ENCODE data around the gene RIPK1. TPM values are rescaled to one million over a fixed set of nuclear protein-coding genes. Genes with fewer than 3 reads are reported as not detected.
"Not testable (repeated sequence)": the region's sequence is repeated elsewhere in the genome, so short reads cannot be mapped to it uniquely, and the experiment has no call there.

RIPK1 gene
- total RNA-seq, 1 experiment from 2014 or later, result 6.1 TPM

GRCh38 chr6:3036861-3037637 is 31.2 kb upstream of the RIPK1 start:
- no peak overlapping the region for H3K27ac ChIP-seq
- H3K9me3 ChIP-seq (replicated peaks), result no peaks in the 10 kb centered on the region
- no peaks in the 10 kb centered on the region for H3K27me3 ChIP-seq
- H3K4me3 ChIP-seq, result no peak overlapping the region
- H3K4me1 ChIP-seq, result peaks cover 2% of the 10 kb centered on the region; the same call in 1 of the 2 replicates
- no peaks in the 10 kb centered on the region for H3K36me3 ChIP-seq
- no peak for DNase-seq

- no peak overlapping the region for H3K27ac ChIP-seq
- H3K27me3 ChIP-seq, result no peaks in the 10 kb centered on the region
- H3K4me3 ChIP-seq, result no peak overlapping the region
- no peak for DNase-seq
- no peaks in the 10 kb centered on the region for H3K36me3 ChIP-seq
- H3K9me3 ChIP-seq (replicated peaks), result no peaks in the 10 kb centered on the region
- H3K4me1 ChIP-seq, result peaks cover 2% of the 10 kb centered on the region; the same call in 1 of the 2 replicates
Observed at GRCh38 chr6:3037638-3038365, 30.5 kb upstream of the RIPK1 start.

- H3K27me3 ChIP-seq, result no peaks in the 10 kb centered on the region
- no peak overlapping the region for H3K4me3 ChIP-seq
- no peaks in the 10 kb centered on the region for H3K9me3 ChIP-seq (replicated peaks)
- DNase-seq, result peak; percentile 12 to 59
- no peaks in the 10 kb centered on the region for H3K36me3 ChIP-seq
- H3K27ac ChIP-seq, result no peak overlapping the region
- peaks cover 2% of the 10 kb centered on the region; the same call in 1 of the 2 replicates for H3K4me1 ChIP-seq
Observed at GRCh38 chr6:3039384-3039783, 28.9 kb upstream of the RIPK1 start.

GRCh38 chr6:3041147-3041546 is 27.1 kb upstream of the RIPK1 start:
- Histone ChIP-seq H3K4me1 (peaks cover 2% of the 10 kb centered on the region; the same call in 1 of the 2 replicates), H3K36me3 (no peaks in the 10 kb centered on the region), H3K27me3 (no peaks in the 10 kb centered on the region), H3K4me3 (no peak overlapping the region), H3K27ac (no peak overlapping the region), H3K9me3 (replicated peaks) (no peaks in the 10 kb centered on the region)
- DNase-seq, result no peak

GRCh38 chr6:3041606-3042005 is 26.7 kb upstream of the RIPK1 start:
- Histone ChIP-seq H3K27me3 (no peaks in the 10 kb centered on the region), H3K4me1 (peaks cover 2% of the 10 kb centered on the region; the same call in 1 of the 2 replicates), H3K27ac (no peak overlapping the region), H3K9me3 (replicated peaks) (no peaks in the 10 kb centered on the region), H3K4me3 (no peak overlapping the region), H3K36me3 (no peaks in the 10 kb centered on the region)
- DNase-seq, result no peak

- Histone ChIP-seq H3K4me1 (no peaks in the 10 kb centered on the region), H3K9me3 (replicated peaks) (no peaks in the 10 kb centered on the region), H3K27me3 (no peaks in the 10 kb centered on the region), H3K27ac (no peak overlapping the region), H3K4me3 (no peak overlapping the region), H3K36me3 (no peaks in the 10 kb centered on the region)
- peak; percentile 13 to 44 for DNase-seq
Observed at GRCh38 chr6:3045369-3045768, 22.9 kb upstream of the RIPK1 start.

- Histone ChIP-seq H3K4me1 (no peaks in the 10 kb centered on the region), H3K9me3 (replicated peaks) (no peaks in the 10 kb centered on the region), H3K27me3 (no peaks in the 10 kb centered on the region), H3K27ac (no peak overlapping the region), H3K4me3 (no peak overlapping the region), H3K36me3 (no peaks in the 10 kb centered on the region)
- no peak for DNase-seq
Observed at GRCh38 chr6:3045777-3046176, 22.5 kb upstream of the RIPK1 start.

GRCh38 chr6:3046295-3046694 is 22.0 kb upstream of the RIPK1 start:
- Histone ChIP-seq H3K27ac (no peak overlapping the region), H3K36me3 (no peaks in the 10 kb centered on the region), H3K4me1 (no peaks in the 10 kb centered on the region), H3K27me3 (no peaks in the 10 kb centered on the region), H3K4me3 (no peak overlapping the region), H3K9me3 (replicated peaks) (no peaks in the 10 kb centered on the region)
- DNase-seq, result no peak

- H3K4me1 ChIP-seq, DNase-seq, H3K27me3 ChIP-seq: not testable (repeated sequence)
Observed at GRCh38 chr6:3048009-3048408, 20.3 kb upstream of the RIPK1 start.

GRCh38 chr6:3052481-3053230 is 15.6 kb upstream of the RIPK1 start:
- no peaks in the 10 kb centered on the region for H3K9me3 ChIP-seq (replicated peaks)
- H3K4me1 ChIP-seq, result no peaks in the 10 kb centered on the region
- H3K27me3 ChIP-seq, result no peaks in the 10 kb centered on the region; the same call in 1 of the 2 replicates
- no peaks in the 10 kb centered on the region for H3K36me3 ChIP-seq
- H3K4me3 ChIP-seq, result no peak overlapping the region
- DNase-seq, result no peak
- H3K27ac ChIP-seq, result no peak overlapping the region

More at GRCh38 chr6:3048009-3048408, 20.3 kb upstream of the RIPK1 start:
- H3K27ac ChIP-seq; H3K9me3 ChIP-seq (replicated peaks); H3K4me3 ChIP-seq; H3K36me3 ChIP-seq: not testable (repeated sequence)

GRCh38 chr6:3053231-3053508 is 15.1 kb upstream of the RIPK1 start:
- no peaks in the 10 kb centered on the region; the same call in 1 of the 2 replicates for H3K27me3 ChIP-seq
- no peak overlapping the region for H3K27ac ChIP-seq
- no peaks in the 10 kb centered on the region for H3K4me1 ChIP-seq
- no peak overlapping the region for H3K4me3 ChIP-seq
- DNase-seq, result no peak
- H3K36me3 ChIP-seq, result no peaks in the 10 kb centered on the region
- no peaks in the 10 kb centered on the region for H3K9me3 ChIP-seq (replicated peaks)

GRCh38 chr6:3054229-3055157 is 13.8 kb upstream of the RIPK1 start:
- not testable (repeated sequence) for DNase-seq; H3K27ac ChIP-seq; H3K4me3 ChIP-seq; H3K36me3 ChIP-seq; H3K27me3 ChIP-seq; H3K9me3 ChIP-seq (replicated peaks); H3K4me1 ChIP-seq

- not testable (repeated sequence) for H3K27ac ChIP-seq; H3K4me1 ChIP-seq; H3K27me3 ChIP-seq; H3K4me3 ChIP-seq; H3K36me3 ChIP-seq; DNase-seq; H3K9me3 ChIP-seq (replicated peaks)
Observed at GRCh38 chr6:3055158-3055499, 13.2 kb upstream of the RIPK1 start.

- H3K4me3 ChIP-seq, result no peak overlapping the region
- no peaks in the 10 kb centered on the region for H3K36me3 ChIP-seq
- no peak overlapping the region for H3K27ac ChIP-seq
- no peak for DNase-seq
- no peaks in the 10 kb centered on the region for H3K9me3 ChIP-seq (replicated peaks)
- no peaks in the 10 kb centered on the region for H3K4me1 ChIP-seq
- no peaks in the 10 kb centered on the region; the same call in 1 of the 2 replicates for H3K27me3 ChIP-seq
Observed at GRCh38 chr6:3057063-3057770, 11.1 kb upstream of the RIPK1 start.

All from SJCRH30 (cell line).